Right cardiac atrium (tissue), 5 donors: ENCODE data around the gene RBM17. TPM values are rescaled to one million over a fixed set of nuclear protein-coding genes. Genes with fewer than 3 reads are reported as not detected.
A peak's percentile ranks its signal among the peaks of the same experiment; 100 is the strongest.

Source experiments
- ATAC-seq, 2 donors: fragments of 200-7000 bp; cut with Tn5 transposase; one replicate each; pipeline versions ENCODE4 v1.8.0 to v1.9.1; 2020; ENCODE audit warnings: moderate library complexity in 2 of 2, mild to moderate bottlenecking in 1 of 2
- DNase-seq, 3 donors: peaks; one replicate each; pipeline ENCODE4 v3.0.0-alpha.2; 2020
- H3K27ac ChIP-seq: one replicate; pipeline ENCODE4 v1.5.1; 2013; ENCODE audit warnings: mild to moderate bottlenecking, low read length, control low read depth, moderate library complexity
- H3K27me3 ChIP-seq: one replicate; pipeline ENCODE4 v1.6.1; 2013; ENCODE audit not compliant: control insufficient read depth, insufficient read depth
- H3K4me1 ChIP-seq: one replicate; pipeline ENCODE4 v1.6.1; 2013; ENCODE audit warnings: low read length; ENCODE audit not compliant: control insufficient read depth, insufficient read depth
- H3K4me3 ChIP-seq: one replicate; pipeline ENCODE4 v1.5.1; 2013; ENCODE audit warnings: low read length, control low read depth
- H3K9me3 ChIP-seq: one replicate; pipeline ENCODE4 v1.6.1; 2013; ENCODE audit warnings: low read length; ENCODE audit not compliant: control insufficient read depth
- WGBS: extraction: QIAGEN DNeasy Blood & Tissue Kit; methylation state at CpG from one replicate; pipeline ENCODE4 v1.1.7; 2013; 5-methylcytosine and 5-hydroxymethylcytosine counted together
- intact Hi-C, 4 donors: fragments of 100-400 bp; cut with DNase I; formaldehyde crosslinking; loops; one replicate each; pipeline versions ENCODE4 v1.11.0 to v1.14.0; 2022 to 2023
- polyA plus RNA-seq: library from polyadenylated mRNA; stranded (reverse); fragments of 200-250 nt; gene quantifications from one replicate; pipeline ENCODE4 v1.2.3, GENCODE V29; 2013
- total RNA-seq, 4 donors: library from RNA; stranded (reverse); fragmentation: NEBNext Ultra II Directional; extraction: Animal tissue kit (Norgen Biotek cat#: 25700); gene quantifications; one replicate each; pipeline ENCODE4 v1.2.1, GENCODE V29; 2021
- donor health status: healthy with polysubstance abuse.
- donor health status: DM: no; HTN: yes; CAD: no.
- donor health status: DM: no; HTN: no; CAD: no.
- donor health status: DM: no; HTN: yes; CAD: no; lungs with severe emphysema.
- donor health status: DM: yes; HTN: yes; CAD: no.

Gene RBM17
- total and polyA plus RNA-seq, 5 donors = 51.0 to 66.5 (median 56.9) TPM

DNA sequence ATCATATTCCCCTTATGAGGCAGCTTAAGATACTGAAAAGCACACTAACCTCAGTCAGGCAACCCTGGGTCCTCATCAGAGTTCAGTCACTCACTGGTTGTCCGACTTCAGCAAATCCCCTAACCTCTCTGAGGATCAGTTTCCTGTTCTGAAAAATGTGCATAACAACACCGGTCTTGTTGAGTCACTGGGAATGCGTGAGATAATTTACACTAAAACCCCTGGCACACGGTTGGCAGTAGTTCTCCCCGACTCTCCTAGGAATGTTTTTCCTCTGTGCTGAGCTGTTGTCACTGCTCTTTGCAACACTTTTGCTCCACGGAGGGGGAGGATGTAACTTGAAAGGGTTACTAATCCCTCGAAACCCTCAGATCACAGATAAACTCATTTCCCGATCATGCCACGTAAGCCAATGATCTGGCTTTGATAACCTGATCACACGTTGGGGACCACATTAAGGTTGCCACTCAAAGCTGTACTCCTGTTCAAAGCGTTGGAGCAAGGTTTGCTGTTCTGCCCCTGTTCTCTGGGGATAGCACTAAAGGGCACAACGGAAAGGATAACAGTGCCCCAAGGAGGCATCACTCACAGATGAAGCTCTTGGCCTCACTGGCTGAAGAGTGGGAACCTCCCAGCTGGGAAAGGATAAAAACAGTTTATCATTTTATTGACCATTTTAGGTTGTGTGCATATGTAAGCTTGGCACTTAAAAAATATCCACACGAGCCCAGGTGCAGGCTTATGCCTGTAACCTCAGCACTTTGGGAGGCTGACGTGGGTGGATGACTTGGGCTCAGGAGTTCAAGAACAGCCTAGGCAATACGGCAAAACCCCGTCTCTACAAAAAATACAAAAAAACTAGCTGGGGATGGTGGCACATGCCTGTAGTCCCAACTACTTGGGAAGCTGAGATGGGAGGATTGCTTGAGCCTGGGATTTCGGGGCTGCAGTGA, 5.0 kb upstream of the RBM17 start:
- H3K4me3 ChIP-seq = no peak overlapping the region
- DNase-seq (no peak), ATAC-seq (peak; percentile 3 to 16)
- H3K27ac ChIP-seq = no peak overlapping the region
- H3K27me3 ChIP-seq = no peaks in the 10 kb centered on the region
- 40% methylated on average over 17 of the region's 17 CpGs for WGBS
- intact Hi-C loops = loop anchor here in 1 of 4 donors (10.0 kb wide), 2 partner anchors 69 to 129 kb away; no protein-coding TSS in a partner anchor
- no peaks in the 10 kb centered on the region for H3K9me3 ChIP-seq
- peaks cover 7% of the 10 kb centered on the region for H3K4me1 ChIP-seq

DNA sequence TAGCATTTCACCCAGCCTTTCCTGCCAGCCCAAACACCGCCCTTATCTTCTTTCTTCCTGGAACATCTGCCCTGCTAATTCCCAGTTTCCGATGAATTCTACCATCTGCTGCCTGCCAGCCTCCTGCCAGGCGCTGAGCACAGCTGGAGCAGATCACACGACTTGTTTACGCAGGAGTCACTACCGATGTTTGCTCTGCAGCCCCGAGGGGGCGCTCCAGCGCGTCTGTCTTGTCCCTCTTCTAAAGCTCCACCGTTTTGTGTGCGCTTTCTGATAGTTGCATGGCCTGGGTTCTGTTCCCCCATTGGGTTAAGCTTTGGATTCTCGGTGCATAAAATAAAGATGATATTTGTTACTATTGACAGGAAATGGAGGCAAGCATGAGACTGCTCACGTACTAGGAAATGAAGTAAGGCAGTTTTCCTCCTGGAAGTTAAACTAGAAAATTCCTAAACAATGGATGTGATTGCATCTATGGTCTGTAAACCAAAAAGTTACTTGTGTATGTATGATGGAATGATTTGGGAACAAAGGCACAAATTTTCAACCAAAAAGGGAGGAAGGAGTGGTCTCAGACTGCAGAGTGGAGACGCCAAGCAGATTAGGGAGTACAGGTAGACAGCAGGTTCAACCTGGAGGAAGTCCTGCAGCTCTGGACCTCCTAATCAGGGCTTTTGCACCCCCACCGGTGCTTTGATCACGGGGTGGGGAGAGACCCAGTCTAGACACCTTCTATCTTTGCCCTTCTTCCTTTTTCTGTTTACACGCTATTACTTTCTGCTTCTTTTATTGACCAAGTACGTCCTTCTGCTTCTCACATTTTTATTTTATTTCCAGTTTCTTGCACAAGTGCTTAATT, 2.2 kb upstream of the RBM17 start:
- DNase-seq (peak; percentile 90 to 96 (median 95)), ATAC-seq (peak; percentile 73 to 83)
- H3K4me1 ChIP-seq = peaks cover 8% of the 10 kb centered on the region
- H3K4me3 ChIP-seq = no peak overlapping the region
- WGBS = 14% methylated on average over 19 of the region's 19 CpGs
- intact Hi-C loops = loop anchor here in 2 of 4 donors (5.0 to 10.0 kb wide), 3 partner anchors 72 to 132 kb away; no protein-coding TSS in a partner anchor
- H3K27ac ChIP-seq = peak overlapping the region; percentile 80
- H3K27me3 ChIP-seq = no peaks in the 10 kb centered on the region
- H3K9me3 ChIP-seq = no peaks in the 10 kb centered on the region

DNA sequence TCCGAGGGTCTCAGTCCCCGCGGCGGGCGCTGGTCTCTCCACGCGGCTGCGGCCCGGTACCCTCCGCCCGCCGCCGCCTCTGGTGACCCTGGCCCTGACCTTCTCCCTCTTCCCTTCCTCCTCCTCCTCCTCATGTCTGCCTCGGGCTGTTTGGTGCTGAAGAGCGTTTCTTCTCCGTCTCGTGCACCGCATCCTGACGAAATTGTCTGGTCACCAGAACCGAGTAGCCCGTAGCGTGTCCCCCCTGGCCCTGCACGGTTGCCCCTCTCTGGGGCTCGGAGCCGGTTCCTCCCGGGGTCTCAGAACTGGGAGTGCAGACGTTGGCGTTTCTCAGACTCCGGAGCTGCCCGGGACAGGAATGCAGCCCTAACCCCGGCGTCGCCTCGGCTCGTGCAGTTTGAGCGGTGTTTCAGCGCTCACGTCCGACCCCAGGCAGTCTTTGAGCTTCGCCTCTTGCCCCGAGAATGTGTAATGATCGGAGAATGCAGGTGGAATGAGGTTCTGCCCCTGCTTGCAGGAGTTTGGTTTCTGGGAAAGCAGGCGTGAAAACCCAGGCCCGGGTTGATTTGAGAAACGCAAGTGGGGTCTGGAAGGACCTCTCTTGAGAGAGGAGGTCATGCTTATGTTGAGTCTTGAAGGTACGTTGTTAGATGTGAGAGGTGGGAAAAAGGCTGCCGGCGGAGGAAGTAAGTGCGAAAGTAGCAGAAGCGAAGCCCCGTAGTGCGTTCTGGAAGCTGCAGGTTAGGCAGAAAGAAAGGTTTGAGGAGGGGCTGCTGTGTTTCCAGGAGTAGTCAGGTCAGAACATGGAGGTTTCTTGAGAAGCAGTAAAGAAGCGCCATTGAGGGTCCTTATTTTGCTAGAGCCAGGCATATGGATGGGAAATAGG, 743 bp downstream of the RBM17 start:
- DNase-seq (peak; percentile 32 to 64 (median 55)), ATAC-seq (peak in 1 of 2 donors; percentile 24)
- H3K27ac ChIP-seq = peak overlapping the region; percentile 87
- under 1% methylated on average over 53 of the region's 53 CpGs for WGBS
- peaks cover 2% of the 10 kb centered on the region for H3K4me1 ChIP-seq
- H3K4me3 ChIP-seq = peak overlapping the region; percentile 96
- no peaks in the 10 kb centered on the region for H3K9me3 ChIP-seq
- no peaks in the 10 kb centered on the region for H3K27me3 ChIP-seq
- intact Hi-C loops = loop anchor here in 2 of 4 donors (5.0 to 10.0 kb wide), 3 partner anchors 75 to 135 kb away; no protein-coding TSS in a partner anchor

DNA sequence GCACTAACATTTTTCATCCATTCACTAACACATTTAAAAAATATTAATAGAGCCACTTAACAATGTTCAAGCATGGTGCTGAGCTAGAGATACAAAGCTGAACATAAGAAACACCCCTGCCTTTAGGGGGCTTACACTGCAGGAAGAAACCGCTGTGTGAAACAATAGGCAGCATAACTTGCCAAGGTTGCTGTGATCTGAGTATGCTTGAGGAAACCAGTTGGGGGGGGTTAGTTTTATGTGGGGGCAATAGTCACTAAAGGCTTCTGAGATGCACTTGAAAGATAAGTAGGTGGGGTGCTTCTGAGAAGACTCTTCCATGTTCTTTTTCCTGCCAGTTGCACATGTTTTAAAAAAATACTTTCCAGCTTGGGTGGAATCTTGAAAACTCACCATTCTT, 2.8 kb downstream of the RBM17 start:
- peak in 1 of 2 donors; percentile 47 for ATAC-seq
- Histone ChIP-seq H3K9me3 (no peaks in the 10 kb centered on the region), H3K4me3 (no peak overlapping the region), H3K27ac (no peak overlapping the region), H3K27me3 (no peaks in the 10 kb centered on the region), H3K4me1 (peaks cover 5% of the 10 kb centered on the region)
- intact Hi-C loops = no loop called here
- WGBS = 42% methylated on average over 1 of the region's 1 CpG
- DNase-seq = no peak

DNA sequence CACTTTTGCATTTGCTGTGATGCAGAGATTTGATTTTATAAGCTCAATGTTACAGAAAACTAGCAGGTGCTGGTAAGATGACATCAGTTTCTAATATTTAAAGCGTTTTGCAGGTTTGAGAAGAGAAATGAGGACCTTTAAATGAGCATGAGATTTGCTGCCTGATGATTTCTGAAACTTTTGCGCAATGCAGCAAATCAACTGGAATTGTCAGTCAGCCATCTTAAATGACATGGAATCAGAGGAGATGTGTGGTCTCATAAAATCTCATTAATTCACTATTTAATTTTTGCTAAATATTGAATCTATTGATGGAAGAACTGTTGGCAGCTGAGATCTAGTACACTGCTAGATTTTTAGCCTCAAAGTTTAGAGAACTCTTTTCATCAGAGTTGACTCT, 3.9 kb downstream of the RBM17 start:
- H3K4me1 ChIP-seq = peaks cover 5% of the 10 kb centered on the region
- H3K9me3 ChIP-seq = no peaks in the 10 kb centered on the region
- intact Hi-C loops = no loop called here
- DNase-seq (no peak), ATAC-seq (no peak)
- H3K27ac ChIP-seq = no peak overlapping the region
- H3K4me3 ChIP-seq = no peak overlapping the region
- no peaks in the 10 kb centered on the region for H3K27me3 ChIP-seq
- WGBS = 74% methylated on average over 2 of the region's 2 CpGs

DNA sequence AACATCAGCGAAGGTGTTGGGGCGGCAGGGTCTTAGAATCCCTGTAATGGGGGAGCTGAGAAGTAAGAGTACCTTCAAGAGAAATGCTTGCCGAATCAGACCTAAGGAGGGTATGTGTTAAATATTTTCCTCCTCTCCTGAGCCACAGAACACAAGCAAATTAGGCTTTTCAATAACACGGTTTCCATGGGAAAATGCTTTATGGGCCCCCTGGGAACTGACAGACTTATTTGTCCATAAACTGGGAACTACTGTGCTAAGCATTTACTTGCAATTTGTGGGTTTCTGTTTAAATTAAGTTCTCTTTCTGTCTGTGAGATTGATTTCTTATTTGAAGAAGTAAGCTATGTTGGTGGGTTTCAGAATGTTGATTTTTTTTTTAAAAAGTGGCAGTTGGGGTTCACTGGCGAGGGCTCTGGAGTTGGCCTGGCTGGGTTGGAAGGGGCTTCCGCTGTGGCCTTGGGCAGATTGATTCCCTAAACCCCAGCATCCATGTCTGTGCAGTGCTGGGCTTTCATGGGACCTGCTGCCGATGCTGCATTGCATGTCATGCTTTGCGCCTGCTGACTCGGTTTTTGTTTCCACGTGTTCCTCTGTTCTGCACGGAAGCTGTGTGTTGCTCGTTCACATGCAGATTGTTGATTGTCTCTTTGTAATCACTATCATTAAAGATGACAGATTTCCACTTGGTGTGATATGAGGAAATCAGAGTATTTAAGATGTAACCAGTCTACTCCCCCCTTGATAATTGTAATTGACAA, 7.2 kb downstream of the RBM17 start:
- ATAC-seq (no peak), DNase-seq (no peak)
- WGBS = 69% methylated on average over 12 of the region's 12 CpGs
- intact Hi-C loops = no loop called here
- H3K27ac ChIP-seq = no peak overlapping the region
- no peaks in the 10 kb centered on the region for H3K9me3 ChIP-seq
- H3K4me1 ChIP-seq = peaks cover 5% of the 10 kb centered on the region
- no peaks in the 10 kb centered on the region for H3K27me3 ChIP-seq
- H3K4me3 ChIP-seq = no peak overlapping the region

DNA sequence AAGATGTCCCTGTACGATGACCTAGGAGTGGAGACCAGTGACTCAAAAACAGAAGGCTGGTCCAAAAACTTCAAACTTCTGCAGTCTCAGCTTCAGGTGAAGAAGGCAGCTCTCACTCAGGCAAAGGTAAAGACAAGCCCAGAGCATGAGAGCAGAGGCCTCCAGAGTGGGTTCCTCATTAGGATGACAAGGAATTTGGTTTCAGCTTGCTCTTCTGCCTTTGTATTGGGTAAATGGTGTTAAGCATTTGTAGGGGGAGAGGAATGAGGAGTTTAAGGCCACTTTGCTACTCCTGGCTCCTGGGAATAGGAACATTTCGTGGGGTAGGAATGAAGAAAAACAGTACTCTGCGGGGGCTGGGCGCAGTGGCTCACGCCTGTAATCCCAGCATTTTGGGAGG, 8.2 kb downstream of the RBM17 start:
- Histone ChIP-seq H3K27me3 (no peaks in the 10 kb centered on the region), H3K4me3 (no peak overlapping the region), H3K9me3 (no peaks in the 10 kb centered on the region), H3K4me1 (peaks cover 3% of the 10 kb centered on the region), H3K27ac (no peak overlapping the region)
- no peak for DNase-seq
- intact Hi-C loops = no loop called here
- WGBS = 92% methylated on average over 5 of the region's 5 CpGs
- ATAC-seq = no peak

DNA sequence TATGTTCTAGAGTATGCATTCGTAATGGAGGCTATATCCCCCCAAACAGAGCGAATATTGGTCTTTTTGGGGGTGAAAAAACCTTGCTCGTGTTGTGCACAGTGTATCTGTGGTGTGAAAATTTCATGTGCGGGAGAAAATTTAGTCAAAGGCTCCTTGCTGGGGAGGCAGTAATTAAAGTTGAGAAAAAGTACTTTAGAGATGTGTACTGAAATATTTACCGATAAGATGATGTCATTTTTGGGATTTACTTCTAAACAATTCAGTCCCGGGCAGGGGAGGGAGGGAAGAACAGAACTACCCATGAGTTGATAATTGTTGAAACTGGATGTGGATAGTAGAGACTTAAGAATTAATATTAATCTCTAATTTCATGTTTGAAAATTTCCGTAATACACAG, 9.3 kb downstream of the RBM17 start:
- no peak overlapping the region for H3K27ac ChIP-seq
- intact Hi-C loops = no loop called here
- DNase-seq (no peak), ATAC-seq (no peak)
- 90% methylated on average over 7 of the region's 7 CpGs for WGBS
- no peak overlapping the region for H3K4me3 ChIP-seq
- no peaks in the 10 kb centered on the region for H3K9me3 ChIP-seq
- H3K4me1 ChIP-seq = peaks cover 3% of the 10 kb centered on the region
- H3K27me3 ChIP-seq = no peaks in the 10 kb centered on the region

DNA sequence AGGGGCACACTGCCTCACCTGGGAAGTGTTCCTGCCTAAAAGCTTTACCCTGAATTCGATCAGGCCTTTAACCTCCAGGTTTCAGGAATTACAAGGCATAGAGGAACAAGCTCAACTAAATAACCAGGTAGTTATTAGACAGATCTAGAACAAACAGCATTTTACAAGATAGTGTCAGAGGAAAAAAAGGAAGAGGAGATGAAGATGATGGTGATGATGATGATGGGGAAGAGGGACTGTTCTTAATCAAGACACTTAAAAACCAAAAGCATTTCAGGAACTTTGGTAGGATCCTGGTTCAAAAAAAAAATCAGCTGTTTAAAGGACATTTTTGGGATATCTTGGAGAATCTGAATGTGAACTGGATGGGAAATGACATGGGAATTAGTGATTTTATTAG, 11.5 kb downstream of the RBM17 start:
- Histone ChIP-seq H3K4me1 (peaks cover 3% of the 10 kb centered on the region), H3K27ac (no peak overlapping the region), H3K4me3 (no peak overlapping the region), H3K27me3 (no peaks in the 10 kb centered on the region), H3K9me3 (no peaks in the 10 kb centered on the region)
- DNase-seq (no peak), ATAC-seq (no peak)
- 85% methylated on average over 1 of the region's 1 CpG for WGBS
- intact Hi-C loops = loop anchor here in 1 of 4 donors (10.0 kb wide), 1 partner anchor 564 kb away; no protein-coding TSS in a partner anchor
